ENCODE data around the gene ADGRF1.

The ADGRF1 gene

DNA sequence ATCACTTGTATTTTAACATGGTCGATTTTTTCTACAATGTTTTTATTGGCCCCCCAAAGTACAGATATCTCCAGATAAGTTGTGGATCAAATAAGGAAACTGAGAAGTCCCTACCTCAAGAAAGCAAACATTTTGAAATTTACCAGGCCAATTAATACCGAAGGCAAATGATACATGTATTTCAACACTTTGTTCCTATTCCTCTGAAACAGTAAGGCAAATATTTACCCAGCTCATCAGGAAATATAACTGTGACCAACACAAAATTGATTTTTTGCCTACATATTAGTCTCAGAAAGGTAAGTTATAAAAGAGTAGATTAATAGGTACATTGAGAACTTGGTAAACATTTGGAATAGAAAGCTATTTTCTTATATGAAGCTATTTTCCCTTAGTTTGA lies 69.1 kb downstream of the ADGRF1 start:
- no peak for DNase-seq

DNA sequence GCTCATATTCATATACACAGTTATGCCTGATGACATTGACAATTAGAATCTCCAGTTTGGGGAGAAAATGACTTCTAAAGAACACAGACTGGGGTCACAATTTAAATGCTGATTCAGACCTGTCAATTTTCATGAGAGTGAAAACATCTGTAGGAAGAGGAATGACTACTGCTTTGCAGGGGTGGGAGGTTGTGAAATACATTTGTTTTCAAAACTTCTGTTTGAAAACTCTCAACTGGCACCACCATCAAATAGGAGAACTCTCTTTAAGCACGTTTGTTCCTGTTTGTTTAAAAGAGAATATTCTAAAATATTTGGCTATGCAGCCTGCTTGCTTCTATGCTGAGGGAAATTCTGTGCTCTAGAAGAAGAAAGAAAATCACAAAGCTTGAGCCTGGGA lies 69.6 kb downstream of the ADGRF1 start:
- DNase-seq, result no peak

DNA sequence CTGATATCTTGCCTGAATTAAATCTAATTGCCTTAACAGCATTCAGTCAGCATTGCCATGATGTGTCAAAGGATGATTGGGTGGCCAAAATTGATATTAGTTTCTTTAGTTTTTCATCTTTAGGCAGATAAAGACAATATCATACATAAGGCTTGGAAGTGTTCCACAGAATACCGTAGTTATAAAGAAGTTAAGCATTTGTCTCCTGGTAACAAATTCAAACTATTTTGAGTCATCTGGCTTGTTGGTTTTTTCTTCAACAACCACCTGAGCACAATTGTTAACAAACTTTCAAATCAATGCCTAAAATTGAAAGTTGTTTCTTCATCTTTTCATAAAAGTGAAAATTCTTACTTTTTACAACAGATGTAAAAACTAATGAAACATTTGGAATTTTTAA lies 72.9 kb downstream of the ADGRF1 start:
- no peak for DNase-seq

DNA sequence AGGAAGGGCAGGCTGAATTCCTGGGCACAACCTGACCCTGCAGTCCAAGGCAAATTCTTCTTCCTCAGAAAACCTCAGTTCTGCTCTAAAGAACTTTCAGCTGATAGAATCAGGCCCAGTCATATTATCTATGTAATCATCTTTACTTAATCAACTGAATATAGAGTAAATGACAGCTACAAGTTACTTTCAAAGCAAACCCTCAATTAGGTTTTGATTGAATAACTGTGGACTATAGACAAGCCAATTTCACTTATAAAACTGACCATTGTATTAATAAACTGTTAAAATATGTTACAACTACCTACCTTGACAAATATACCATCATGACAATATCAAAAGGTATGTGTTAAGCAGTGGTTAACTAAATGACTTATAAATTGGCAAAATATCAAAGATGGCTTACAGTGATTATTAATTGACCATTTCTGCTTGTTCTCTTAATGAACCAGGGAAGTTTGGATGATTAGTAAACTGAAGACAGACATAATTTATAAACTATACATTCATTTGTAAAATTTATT lies 74.2 kb downstream of the ADGRF1 start:
- no peak for DNase-seq

DNA sequence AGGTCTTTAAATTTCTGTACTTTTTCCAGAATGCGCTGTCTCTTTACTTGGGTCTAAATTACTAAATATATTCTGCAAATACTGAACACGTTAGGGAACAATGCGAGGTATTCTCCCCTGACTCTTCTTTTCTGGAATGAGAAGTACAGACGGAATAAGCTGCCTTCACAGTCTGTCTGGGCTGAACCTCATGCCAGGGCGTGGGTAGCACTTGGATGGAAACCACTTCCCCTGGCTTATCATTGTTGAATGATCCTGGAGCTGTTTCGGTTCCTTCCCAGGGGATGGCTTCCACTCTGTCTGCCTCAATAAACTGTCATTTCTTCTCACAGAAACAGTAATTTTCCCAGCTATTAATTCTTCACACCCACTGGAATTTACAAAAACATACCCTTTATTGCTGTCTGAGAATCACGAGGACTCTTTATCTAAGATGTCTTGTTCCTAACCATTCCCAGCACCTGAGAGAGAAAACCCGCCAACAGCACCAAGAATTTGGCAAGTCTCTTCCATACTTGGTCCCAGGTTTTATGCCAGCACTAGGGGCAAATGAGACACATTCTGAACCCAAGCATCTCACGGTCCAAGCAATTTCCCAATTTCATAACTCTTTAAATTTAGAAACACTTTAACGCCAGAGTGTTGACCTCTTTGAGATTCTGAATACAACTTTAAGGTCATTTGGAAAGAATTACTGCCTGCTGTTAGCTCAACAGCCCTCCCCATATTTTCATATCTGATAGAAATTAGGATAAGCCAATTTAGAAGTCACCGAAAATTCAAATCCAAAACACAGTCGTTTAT lies 77.2 kb downstream of the ADGRF1 start:
- DNase-seq, result no peak

DNA sequence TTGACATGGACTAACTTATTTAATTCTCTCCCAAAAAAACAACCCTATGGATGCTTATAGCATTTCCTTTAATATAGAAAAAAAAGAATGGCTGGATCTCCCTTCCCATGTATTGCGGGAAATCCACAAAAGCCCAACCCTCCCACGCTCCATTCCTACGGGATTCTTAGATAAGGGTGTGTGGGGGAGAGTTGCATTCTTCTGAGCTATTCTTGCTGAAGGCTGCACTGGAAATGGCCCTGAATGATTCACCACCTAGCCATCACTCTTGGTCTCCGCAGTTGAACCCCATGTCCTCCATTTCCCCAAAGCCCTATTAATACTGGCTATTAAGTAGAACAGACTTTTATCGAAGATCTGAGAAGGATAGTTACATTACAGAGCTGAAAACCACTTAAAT lies 78.5 kb downstream of the ADGRF1 start:
- no peak for DNase-seq

DNA sequence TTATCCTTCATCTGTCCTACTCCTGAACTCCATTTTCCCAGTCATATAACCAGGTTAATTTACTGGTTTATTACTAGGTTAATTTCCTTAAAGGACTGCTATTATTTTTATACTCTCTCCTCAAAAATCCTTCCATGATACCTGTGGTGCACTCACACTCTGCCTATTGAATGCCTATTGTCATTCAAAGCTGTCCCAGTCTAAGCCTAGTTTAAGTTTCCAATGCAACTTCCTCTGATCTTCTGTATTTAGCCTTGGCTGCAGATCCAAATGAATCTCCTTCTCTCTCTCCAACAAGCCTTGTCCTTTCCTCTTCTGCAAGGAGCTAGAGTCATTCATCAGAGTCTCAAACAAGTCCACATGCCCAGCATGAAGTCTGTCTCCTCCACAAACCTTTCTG lies 79.1 kb downstream of the ADGRF1 start:
- no peak for DNase-seq

DNA sequence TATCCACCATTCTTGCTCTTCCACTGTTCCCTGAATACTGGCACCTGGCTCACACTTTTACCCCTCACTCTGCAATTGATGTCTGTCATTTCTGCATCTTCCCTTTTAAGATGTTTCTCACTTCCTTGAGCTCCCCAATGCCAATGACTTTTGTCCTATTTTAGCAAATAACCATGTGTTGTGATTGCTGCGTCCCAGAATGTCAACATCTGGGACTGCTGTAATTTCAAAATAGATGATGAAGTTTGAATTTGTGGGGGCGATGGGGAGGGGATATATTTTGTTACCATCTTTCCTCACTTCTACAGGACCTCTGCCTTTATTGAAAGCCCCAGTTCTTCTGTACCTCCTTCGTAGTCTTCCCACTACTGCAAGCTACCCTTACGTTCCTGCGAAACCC lies 80.4 kb downstream of the ADGRF1 start:
- DNase-seq, result no peak

DNA sequence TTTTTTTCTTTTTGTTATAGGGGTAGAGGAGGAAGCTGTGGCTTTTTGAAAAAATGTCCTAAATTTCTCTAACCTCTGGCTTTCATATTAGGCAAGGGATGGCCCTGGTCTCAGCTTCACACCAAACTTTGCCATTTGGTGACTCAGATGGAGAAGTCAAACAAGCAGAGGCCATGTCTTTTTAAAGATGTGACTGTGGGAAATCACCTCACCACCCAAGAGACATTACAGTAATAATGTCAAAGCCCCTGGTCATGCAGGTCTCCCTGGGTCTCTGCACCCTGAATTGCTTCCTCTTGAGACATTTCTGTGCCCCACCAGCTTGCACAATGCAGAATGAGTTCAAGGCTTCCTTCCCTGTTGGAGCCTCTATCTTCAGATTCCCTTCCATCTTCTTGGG lies 80.9 kb downstream of the ADGRF1 start:
- DNase-seq, result no peak

DNA sequence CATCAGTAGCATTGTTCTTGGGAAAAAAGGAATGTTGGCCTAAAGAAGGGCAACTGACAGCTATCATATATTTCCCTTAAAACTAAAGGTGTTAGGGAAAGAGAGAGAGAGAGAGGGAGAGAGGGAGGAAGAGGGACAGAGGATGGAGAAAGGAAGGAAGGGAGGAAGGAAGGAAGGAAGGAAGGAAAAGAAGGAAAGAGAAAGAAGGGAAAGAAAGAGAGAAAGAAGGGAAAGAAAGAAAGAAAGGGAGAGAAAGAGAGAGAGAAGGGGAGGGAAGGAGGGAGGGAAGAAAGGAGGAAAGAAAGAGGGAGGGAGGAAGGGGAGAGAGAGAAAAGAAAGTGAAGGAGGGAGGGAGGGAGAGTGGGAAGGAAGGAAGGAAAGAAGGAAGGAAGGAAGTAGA lies 82.7 kb downstream of the ADGRF1 start:
- no peak for DNase-seq

DNA sequence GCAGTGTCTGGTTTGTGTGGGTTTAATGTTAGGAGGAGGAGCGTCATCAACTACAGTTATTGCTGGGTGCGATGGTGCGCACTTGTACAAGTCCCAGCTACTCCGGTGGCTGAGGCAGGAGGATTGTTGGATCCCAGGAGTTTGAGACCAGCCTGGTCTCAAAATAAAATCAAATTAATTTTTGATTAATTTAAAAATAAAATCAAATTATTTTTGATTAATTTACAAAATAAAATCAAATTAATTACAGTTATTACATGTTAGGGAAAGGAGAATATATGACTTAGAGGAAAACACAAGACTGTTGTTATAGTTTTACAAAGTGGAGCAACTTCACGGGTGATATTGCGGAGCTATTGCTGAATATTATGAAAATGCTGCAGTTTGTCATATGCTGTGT lies 85.7 kb downstream of the ADGRF1 start:
- no peak for DNase-seq

DNA sequence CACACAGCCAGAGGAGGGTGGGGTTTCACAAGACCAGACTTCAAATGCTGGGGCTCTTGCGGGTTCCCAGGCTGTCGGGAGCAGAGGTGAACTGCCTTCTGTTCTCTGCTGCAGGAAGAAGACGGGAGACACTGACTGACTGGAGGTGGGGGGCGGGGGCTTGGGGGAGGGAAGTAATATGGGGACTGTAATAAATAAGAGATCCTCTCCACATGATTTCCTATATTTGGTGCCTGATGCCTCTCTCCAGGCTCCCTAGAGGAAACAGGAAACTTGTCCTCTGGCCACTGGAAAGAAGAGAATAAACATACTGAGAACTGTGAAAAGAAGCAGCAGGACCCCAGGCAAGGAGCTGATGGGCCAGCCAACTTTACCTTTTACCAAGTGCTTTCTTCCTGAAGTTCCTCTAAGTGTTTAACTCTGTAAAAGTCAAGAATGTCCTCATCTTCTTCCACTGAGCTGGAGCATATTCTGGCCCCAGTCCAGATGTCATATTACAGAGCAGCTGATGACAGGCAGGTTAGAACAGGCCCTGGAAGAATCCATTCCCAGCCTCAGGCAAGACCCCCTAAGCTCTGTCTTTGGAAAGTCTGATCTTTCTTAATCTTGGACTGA lies 87.2 kb downstream of the ADGRF1 start:
- no peak for DNase-seq

DNA sequence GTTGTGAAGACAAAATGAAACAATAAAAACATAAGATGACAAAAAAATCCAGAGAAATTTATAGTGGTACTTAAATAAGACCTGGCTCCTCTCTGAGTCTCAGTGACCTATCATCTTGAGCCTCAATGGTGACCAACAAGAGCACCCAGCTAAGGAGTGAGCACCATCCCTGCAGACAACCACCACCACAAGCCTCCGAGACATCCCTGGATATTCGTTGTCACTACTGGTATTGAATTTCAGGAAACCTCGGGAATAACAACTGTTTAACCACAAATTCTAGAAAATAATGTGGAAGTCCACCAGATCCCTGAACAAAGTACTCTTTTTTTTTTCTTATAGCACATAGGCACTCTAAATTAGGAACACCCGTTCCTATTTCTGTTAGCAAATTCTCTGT lies 88.2 kb downstream of the ADGRF1 start:
- DNase-seq, result no peak

DNA sequence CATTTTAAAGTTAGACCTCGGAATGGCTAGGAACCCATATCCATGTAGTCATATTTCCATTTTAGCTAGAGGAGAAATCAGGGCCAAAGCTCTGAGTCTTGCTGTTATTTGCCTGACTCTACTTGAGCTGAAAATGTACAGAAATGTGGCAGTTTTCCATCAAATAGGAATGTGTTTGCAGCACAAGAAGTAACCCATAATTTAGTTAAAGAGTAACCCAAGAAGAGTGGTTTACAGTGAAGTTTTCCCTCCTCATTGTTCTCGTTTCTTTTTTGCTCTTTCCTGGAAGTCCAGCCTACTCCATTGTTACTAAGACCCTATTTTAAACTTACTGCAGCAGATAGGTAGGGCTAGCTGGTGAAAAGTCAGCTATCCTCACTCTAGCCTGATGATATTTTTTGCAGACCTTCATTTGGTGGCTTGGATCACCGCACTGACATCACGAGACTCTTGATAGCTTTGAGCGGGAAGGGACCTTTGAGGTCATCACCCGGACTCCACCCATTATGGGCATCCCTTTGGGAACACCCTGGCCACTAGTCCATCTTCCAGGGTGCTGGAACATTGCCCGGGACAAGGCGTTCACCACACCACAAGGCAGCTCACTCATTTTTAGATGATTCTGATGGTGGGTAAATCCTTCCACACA lies 92.4 kb downstream of the ADGRF1 start:
- DNase-seq, result no peak

DNA sequence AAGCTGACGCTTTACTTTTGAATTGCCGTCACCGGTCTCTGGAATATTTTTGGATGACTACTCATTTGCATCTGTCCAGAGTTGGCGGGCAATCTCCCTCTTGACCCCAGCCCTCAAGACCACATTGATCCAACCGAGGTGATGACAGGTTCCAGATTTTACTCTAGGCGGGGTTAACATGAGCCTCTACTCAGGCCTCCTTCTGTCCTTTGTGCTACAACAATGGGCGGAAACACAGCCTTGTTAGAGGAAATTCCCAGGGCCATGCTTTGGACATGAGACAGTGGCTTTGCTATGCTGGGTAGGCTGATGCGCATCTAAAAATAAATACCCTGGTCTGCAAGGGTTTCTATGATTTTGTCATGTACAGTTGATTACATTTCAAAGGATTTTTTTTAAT lies 93.4 kb downstream of the ADGRF1 start:
- DNase-seq, result no peak
